Parathyroid adenoma (tissue), 2 donors: ENCODE data around the gene SLC34A1.

Source experiments
- H2AFZ ChIP-seq: fragments of 300-600 bp; sonication (generic); one replicate; pipeline ENCODE4 v1.7.0; 2017; ENCODE audit warnings: antibody characterized with exemption, mild to moderate bottlenecking
- H3K27ac ChIP-seq: fragments of 300-600 bp; sonication (generic); one replicate; pipeline ENCODE4 v1.7.0; 2017
- H3K27me3 ChIP-seq: fragments of 300-600 bp; sonication (generic); one replicate; pipeline ENCODE4 v1.7.0; 2017; ENCODE audit warnings: low read length; ENCODE audit not compliant: control insufficient read depth, insufficient read depth
- H3K36me3 ChIP-seq: fragments of 300-600 bp; sonication (generic); one replicate; pipeline ENCODE4 v1.7.0; 2017; ENCODE audit warnings: low read length; ENCODE audit not compliant: control insufficient read depth, insufficient read depth
- H3K4me1 ChIP-seq: fragments of 300-600 bp; sonication (generic); one replicate; pipeline ENCODE4 v1.7.0; 2017; ENCODE audit warnings: control low read depth
- H3K4me2 ChIP-seq: fragments of 300-600 bp; sonication (generic); one replicate; pipeline ENCODE4 v1.7.0; 2017; ENCODE audit warnings: low read length
- H3K4me3 ChIP-seq: fragments of 300-600 bp; sonication (generic); one replicate; pipeline ENCODE4 v1.7.0; 2017; ENCODE audit warnings: low read depth, low read length
- H3K79me2 ChIP-seq: fragments of 300-600 bp; sonication (generic); one replicate; pipeline ENCODE4 v1.7.0; 2017; ENCODE audit warnings: control low read depth
- H3K9ac ChIP-seq: fragments of 300-600 bp; sonication (generic); one replicate; pipeline ENCODE4 v1.7.0; 2017; ENCODE audit warnings: mild to moderate bottlenecking
- H3K9me3 ChIP-seq: fragments of 300-600 bp; sonication (generic); one replicate; pipeline ENCODE4 v1.7.0; 2017; ENCODE audit warnings: low read length; ENCODE audit not compliant: control insufficient read depth
- TF ChIP-seq, protein P1 (sequence below): fragments of 300-600 bp; sonication (generic); IDR thresholded peaks from one replicate; pipeline ENCODE4 v1.7.0; 2017; ENCODE audit warnings: antibody characterized with exemption, mild to moderate bottlenecking
- donor health status: primary hyperparathyroidism.

The SLC34A1 gene

DNA sequence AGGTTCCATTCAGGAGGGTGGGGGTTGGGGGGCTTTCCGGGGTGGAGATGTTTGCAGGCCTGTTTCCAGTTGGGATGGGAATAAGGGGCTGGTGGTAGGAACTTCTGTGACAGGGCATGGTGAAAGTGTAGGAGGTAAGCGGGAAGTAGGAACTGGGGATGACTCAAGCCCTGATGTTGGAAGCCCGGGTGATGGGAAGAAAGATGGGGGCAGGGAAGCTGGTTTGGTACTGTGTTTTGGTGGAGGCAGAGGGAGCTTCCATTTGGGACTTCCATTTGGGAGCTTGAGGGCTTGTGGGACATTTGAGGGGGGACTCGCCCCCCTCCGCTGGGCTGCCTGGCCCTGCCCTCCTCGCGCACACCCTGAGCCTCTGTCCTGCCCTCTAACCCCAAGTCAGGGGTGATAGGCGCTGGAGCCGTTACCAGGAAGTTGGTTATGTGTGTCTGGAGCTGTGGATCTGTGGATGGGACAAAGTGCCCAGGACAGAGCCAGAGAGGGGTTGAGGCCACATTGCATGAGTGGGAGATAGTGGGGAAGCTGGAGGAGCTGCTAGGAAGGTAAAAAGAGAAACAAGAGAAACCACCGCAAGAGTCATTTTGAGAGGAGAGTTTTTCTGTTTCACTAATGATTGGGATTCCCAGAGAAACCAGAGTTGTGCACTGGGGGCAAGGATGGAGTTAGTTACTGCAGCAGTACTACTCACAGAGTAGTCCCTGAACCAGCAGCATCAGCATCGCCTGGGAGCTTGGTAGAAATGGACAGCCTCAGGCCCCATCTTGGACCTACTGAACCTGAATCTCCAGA is 19.9 kb upstream of the SLC34A1 start:
- TF ChIP-seq, protein P1, sequence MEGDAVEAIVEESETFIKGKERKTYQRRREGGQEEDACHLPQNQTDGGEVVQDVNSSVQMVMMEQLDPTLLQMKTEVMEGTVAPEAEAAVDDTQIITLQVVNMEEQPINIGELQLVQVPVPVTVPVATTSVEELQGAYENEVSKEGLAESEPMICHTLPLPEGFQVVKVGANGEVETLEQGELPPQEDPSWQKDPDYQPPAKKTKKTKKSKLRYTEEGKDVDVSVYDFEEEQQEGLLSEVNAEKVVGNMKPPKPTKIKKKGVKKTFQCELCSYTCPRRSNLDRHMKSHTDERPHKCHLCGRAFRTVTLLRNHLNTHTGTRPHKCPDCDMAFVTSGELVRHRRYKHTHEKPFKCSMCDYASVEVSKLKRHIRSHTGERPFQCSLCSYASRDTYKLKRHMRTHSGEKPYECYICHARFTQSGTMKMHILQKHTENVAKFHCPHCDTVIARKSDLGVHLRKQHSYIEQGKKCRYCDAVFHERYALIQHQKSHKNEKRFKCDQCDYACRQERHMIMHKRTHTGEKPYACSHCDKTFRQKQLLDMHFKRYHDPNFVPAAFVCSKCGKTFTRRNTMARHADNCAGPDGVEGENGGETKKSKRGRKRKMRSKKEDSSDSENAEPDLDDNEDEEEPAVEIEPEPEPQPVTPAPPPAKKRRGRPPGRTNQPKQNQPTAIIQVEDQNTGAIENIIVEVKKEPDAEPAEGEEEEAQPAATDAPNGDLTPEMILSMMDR, result no peak
- Histone ChIP-seq H3K4me3 (no peak overlapping the region), H3K27ac (no peak overlapping the region), H3K4me1 (peaks cover 12% of the 10 kb centered on the region), H3K9me3 (no peaks in the 10 kb centered on the region), H3K36me3 (no peaks in the 10 kb centered on the region), H2AFZ (no peak overlapping the region), H3K27me3 (no peaks in the 10 kb centered on the region), H3K79me2 (no peaks in the 10 kb centered on the region), H3K9ac (no peak overlapping the region), H3K4me2 (no peak overlapping the region)

DNA sequence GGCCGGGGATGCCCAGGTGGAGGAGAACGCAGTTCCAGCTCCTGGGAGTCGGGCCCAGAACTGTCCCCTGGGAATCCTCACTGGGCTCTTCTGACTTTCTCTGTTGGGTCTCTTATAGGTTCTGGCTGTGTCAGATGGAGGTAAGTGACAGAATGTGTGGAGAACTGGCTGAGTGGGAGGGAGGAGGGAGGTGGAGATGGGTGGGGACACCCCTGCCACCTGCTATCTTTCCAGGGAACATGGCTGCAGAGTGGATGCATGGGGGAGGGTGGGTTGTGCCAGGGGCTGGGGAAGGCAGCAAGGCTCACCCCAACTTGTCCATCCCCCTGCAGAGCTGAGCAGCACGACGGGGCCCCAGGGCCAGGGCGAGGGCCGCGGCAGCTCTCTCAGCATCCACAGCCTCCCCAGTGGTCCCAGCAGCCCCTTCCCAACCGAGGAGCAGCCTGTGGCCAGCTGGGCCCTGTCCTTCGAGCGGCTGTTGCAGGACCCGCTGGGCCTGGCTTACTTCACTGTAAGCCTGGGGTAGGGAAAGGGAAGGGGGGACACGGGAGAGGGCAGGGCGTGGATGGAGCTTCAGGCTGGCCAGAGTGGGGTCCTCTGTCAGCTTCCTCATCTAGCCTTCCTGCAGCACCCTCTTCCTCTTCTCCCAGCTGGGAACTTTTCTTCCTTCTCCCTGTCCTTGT is 18.2 kb upstream of the SLC34A1 start:
- no peak overlapping the region for H3K9ac ChIP-seq
- peak overlapping the region; percentile 90 for H3K4me2 ChIP-seq
- H3K9me3 ChIP-seq, result no peaks in the 10 kb centered on the region
- TF ChIP-seq, protein P1, result no peak
- no peaks in the 10 kb centered on the region for H3K36me3 ChIP-seq
- peak overlapping the region; percentile 58 for H3K4me3 ChIP-seq
- H3K79me2 ChIP-seq, result no peaks in the 10 kb centered on the region
- peaks cover 12% of the 10 kb centered on the region for H3K4me1 ChIP-seq
- H3K27ac ChIP-seq, result peak overlapping the region; percentile 82
- H3K27me3 ChIP-seq, result no peaks in the 10 kb centered on the region
- peak overlapping the region; percentile 64 for H2AFZ ChIP-seq

DNA sequence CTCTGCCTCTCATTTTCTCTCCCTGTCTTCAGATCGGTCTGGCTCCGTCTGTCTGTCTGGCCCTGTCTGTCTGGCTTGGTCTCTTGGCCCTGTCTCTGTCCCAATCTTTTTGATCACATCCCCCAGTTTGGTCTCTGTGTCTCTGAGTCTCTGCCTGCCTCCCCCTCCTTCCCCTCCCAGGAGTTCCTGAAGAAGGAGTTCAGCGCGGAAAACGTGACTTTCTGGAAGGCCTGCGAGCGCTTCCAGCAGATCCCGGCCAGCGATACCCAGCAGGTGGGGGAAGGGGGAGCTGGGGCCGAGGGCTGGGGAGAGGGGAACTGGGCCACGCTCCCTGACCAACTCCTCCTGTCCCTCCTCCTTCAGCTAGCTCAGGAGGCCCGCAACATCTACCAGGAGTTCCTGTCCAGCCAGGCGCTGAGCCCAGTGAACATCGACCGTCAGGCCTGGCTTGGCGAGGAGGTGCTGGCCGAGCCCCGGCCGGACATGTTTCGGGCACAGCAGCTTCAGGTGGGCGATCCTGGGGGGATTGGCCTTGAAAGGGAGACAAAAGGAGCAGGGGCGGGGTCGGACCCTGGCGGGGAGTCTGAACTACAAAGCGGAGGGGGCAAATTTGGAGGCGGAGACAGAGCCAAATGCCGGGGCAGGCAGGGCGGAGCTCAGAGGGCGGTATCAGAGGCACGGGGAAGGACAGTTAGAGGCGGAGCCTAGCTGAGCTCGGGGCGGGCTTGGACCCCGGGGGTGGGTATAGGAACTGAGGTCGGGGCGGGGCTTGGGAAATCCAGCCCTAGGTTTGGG is 17.5 kb upstream of the SLC34A1 start:
- H3K4me1 ChIP-seq, result peaks cover 12% of the 10 kb centered on the region
- TF ChIP-seq, protein P1, result no peak

DNA sequence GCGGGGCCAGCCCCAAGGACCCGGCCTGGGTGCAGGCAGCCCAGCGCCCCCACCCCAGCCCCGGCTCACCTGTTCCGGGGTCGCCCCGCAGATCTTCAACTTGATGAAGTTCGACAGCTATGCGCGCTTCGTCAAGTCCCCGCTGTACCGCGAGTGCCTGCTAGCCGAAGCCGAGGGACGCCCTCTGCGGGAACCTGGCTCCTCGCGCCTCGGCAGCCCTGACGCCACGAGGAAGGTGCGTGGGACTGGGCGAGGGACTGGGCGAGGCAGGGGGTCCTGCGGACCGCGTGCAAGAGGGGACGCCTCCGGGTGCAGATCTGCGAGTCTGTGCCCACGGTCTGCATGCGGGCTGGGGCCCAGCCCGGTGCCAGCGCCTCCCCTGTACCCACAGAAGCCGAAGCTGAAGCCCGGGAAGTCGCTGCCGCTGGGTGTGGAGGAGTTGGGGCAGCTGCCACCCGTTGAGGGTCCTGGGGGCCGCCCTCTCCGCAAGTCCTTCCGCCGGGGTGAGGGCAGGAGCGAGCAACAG is 16.8 kb upstream of the SLC34A1 start:
- Histone ChIP-seq H3K4me2 (peak overlapping the region; percentile 90), H2AFZ (peak overlapping the region; percentile 64), H3K9ac (no peak overlapping the region), H3K79me2 (no peaks in the 10 kb centered on the region), H3K4me3 (peak overlapping the region; percentile 58), H3K9me3 (no peaks in the 10 kb centered on the region), H3K4me1 (peaks cover 12% of the 10 kb centered on the region), H3K36me3 (no peaks in the 10 kb centered on the region), H3K27me3 (no peaks in the 10 kb centered on the region), H3K27ac (peak overlapping the region; percentile 82)
- TF ChIP-seq, protein P1, result no peak

More for the DNA sequence above, 17.5 kb upstream of the SLC34A1 start:
- no peaks in the 10 kb centered on the region for H3K9me3 ChIP-seq
- H3K36me3 ChIP-seq, result no peaks in the 10 kb centered on the region
- H3K4me2 ChIP-seq, result peak overlapping the region; percentile 90
- peak overlapping the region; percentile 82 for H3K27ac ChIP-seq
- H3K27me3 ChIP-seq, result no peaks in the 10 kb centered on the region
- no peaks in the 10 kb centered on the region for H3K79me2 ChIP-seq
- H3K9ac ChIP-seq, result no peak overlapping the region
- H2AFZ ChIP-seq, result peak overlapping the region; percentile 64
- peak overlapping the region; percentile 58 for H3K4me3 ChIP-seq
